Bronchial epithelial cell (primary cell): ENCODE results near the gene PSEN1. TPM values are rescaled to one million over a fixed set of nuclear protein-coding genes. Genes with fewer than 3 reads are reported as not detected.

Experiments used
- DNase-seq: peaks from one replicate; pipeline ENCODE4 v3.0.0-alpha.2; 2010; ENCODE audit warnings: low read depth
- FAIRE-seq: peaks from 2 replicates; lab custom pipeline; 2011; peaks lifted over from hg19 to GRCh38; lab: Jason Lieb, UNC
- H3K27me3 ChIP-seq: 2 replicates; pipeline ENCODE4 v1.5.1; 2011; ENCODE audit warnings: low read length; ENCODE audit not compliant: control insufficient read depth, insufficient read depth
- H3K36me3 ChIP-seq: 2 replicates; pipeline ENCODE4 v1.5.1; 2011; ENCODE audit warnings: low read length; ENCODE audit not compliant: control insufficient read depth, insufficient read depth
- H3K4me3 ChIP-seq: 2 replicates; pipeline ENCODE4 v1.5.1; 2011; ENCODE audit warnings: mild to moderate bottlenecking, low read depth, low read length, control low read depth
- CTCF ChIP-seq: IDR thresholded peaks from 2 replicates; pipeline ENCODE4 v1.5.1; 2011; ENCODE audit warnings: mild to moderate bottlenecking, moderate library complexity, low read length, control low read depth, inconsistent platforms; ENCODE audit not compliant: insufficient read depth, severe bottlenecking
- total RNA-seq: library from RNA; depleted of rRNA; stranded (reverse); fragments of >200 nt; gene quantifications from 2 replicates; pipeline ENCODE4 v1.2.1, GENCODE V29; 2014

PSEN1 gene
- total RNA-seq, 1 donor from 2014 or later = 86.1 TPM

GRCh38 chr14:73105050-73105449 is 31.3 kb upstream of the PSEN1 start:
- FAIRE-seq (no peak), DNase-seq (no peak)
- Histone ChIP-seq H3K36me3 (peaks cover 23% of the 10 kb centered on the region), H3K27me3 (no peaks in the 10 kb centered on the region), H3K4me3 (no peak overlapping the region)
- no peak for TF ChIP-seq CTCF

GRCh38 chr14:73105727-73106126 is 30.6 kb upstream of the PSEN1 start:
- DNase-seq = no peak
- TF ChIP-seq CTCF = no peak
- H3K27me3 ChIP-seq = no peaks in the 10 kb centered on the region
- no peak for FAIRE-seq
- H3K36me3 ChIP-seq = peaks cover 25% of the 10 kb centered on the region
- no peak overlapping the region for H3K4me3 ChIP-seq

- Histone ChIP-seq H3K4me3 (no peak overlapping the region), H3K27me3 (no peaks in the 10 kb centered on the region), H3K36me3 (peaks cover 11% of the 10 kb centered on the region)
- TF ChIP-seq CTCF = no peak
- FAIRE-seq (no peak), DNase-seq (no peak)
Measured at GRCh38 chr14:73116079-73116665, 20.1 kb upstream of the PSEN1 start.

- no peak for DNase-seq
- peaks cover 4% of the 10 kb centered on the region for H3K36me3 ChIP-seq
Measured at GRCh38 chr14:73124180-73124894, 12.0 kb upstream of the PSEN1 start.

GRCh38 chr14:73125169-73125588 is 11.1 kb upstream of the PSEN1 start:
- no peak for TF ChIP-seq CTCF
- H3K36me3 ChIP-seq = peaks cover 3% of the 10 kb centered on the region
- no peak for FAIRE-seq

More at GRCh38 chr14:73124180-73124894, 12.0 kb upstream of the PSEN1 start:
- no peaks in the 10 kb centered on the region for H3K27me3 ChIP-seq
- TF ChIP-seq CTCF = no peak
- H3K4me3 ChIP-seq = no peak overlapping the region
- FAIRE-seq = no peak

More at GRCh38 chr14:73125169-73125588, 11.1 kb upstream of the PSEN1 start:
- Histone ChIP-seq H3K4me3 (no peak overlapping the region), H3K27me3 (no peaks in the 10 kb centered on the region)
- DNase-seq = no peak
